HFF-Myc (cell line): ENCODE results near the gene RUFY3.

Source experiments
- DNase-seq: peaks from one replicate; pipeline ENCODE4 v3.0.0-alpha.2; 2011; ENCODE audit warnings: low read depth; ENCODE audit errors: extremely low read depth
- H3K4me3 ChIP-seq: replicated peaks from 2 replicates; pipeline ENCODE4 v1.5.1; 2011; ENCODE audit warnings: low read depth, mild to moderate bottlenecking, control low read depth, low read length
- CTCF ChIP-seq: IDR thresholded peaks from 2 replicates; pipeline ENCODE4 v1.5.1; 2012; ENCODE audit warnings: mild to moderate bottlenecking, low read depth, low read length, control low read depth; ENCODE audit errors: missing control alignments

RUFY3 gene

GRCh38 chr4:70737409-70737808, 15.6 kb downstream of the RUFY3 start:
- TF ChIP-seq CTCF = no peak
- no peak overlapping the region for H3K4me3 ChIP-seq
- DNase-seq = no peak

DNA sequence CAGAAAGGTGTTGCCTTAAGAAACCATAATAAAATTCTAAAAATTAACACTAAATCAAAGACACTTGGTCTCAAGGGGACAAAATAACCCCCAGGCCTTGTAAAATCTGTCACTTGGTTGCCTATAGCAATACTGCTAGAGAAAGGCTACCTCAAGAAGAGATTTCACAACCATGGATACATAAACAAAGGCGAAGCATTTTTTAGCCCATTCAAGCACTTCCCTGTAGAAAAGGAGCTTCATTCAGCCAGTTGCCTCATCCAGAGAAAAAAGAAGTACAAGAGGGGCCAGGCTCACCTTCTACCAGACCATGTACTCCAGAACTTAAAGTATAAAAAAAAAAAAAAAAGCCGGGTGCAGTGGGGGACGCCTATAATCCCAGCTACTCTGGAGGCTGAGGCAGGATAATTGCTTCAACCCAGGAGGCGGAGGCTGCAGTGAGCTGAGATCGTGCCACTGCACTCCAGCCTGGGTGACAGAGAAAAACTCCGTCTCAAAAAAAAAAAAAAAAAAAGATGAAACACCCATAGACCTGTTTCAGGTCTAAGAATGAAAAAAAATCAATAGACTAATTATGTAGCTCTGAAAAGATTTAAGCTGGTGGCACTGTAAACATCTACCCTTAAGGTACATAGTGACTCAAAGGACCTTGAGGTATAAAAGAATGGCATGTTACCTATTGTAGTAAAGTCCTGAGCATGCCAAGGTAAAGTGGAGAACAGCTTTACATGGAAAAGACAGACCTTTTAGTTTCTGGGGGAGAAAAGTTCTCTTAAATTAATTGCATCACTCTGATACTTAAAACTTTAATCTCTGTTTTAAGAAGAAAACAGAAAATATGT, 18.0 kb downstream of the RUFY3 start:
- DNase-seq = no peak
- H3K4me3 ChIP-seq = no peak overlapping the region
- TF ChIP-seq CTCF = no peak

GRCh38 chr4:70741867-70742658, 20.3 kb downstream of the RUFY3 start:
- no peak for TF ChIP-seq CTCF
- no peak overlapping the region for H3K4me3 ChIP-seq
- no peak for DNase-seq

GRCh38 chr4:70743731-70744130, 22.0 kb downstream of the RUFY3 start:
- H3K4me3 ChIP-seq = no peak overlapping the region
- no peak for TF ChIP-seq CTCF
- no peak for DNase-seq

- no peak for TF ChIP-seq CTCF
- H3K4me3 ChIP-seq = no peak overlapping the region
- no peak for DNase-seq
Measured at GRCh38 chr4:70746179-70746839, 24.5 kb downstream of the RUFY3 start.

GRCh38 chr4:70747874-70748273, 26.1 kb downstream of the RUFY3 start:
- H3K4me3 ChIP-seq = no peak overlapping the region
- DNase-seq = no peak
- no peak for TF ChIP-seq CTCF
